Activated CD4-positive, CD25-positive, alpha-beta regulatory T cell treated with anti-CD3 and anti-CD28 coated beads, Interleukin-2, amount 50 U/mL, for 24 hours (primary cell): ENCODE measurements around the gene C1orf115.
A peak's percentile ranks its signal among the peaks of the same experiment; 100 is the strongest.
"Not testable (repeated sequence)": the region's sequence is repeated elsewhere in the genome, so short reads cannot be mapped to it uniquely, and the experiment has no call there.

ENCODE experiments used
- ATAC-seq, 2 donors: fragments of 150-1000 bp; cut with Tn5 transposase; one replicate each; pipeline ENCODE4 v1.10.0; 2021; ENCODE audit warnings: mild to moderate bottlenecking in 1 of 2, moderate library complexity in 1 of 2

The C1orf115 gene

DNA sequence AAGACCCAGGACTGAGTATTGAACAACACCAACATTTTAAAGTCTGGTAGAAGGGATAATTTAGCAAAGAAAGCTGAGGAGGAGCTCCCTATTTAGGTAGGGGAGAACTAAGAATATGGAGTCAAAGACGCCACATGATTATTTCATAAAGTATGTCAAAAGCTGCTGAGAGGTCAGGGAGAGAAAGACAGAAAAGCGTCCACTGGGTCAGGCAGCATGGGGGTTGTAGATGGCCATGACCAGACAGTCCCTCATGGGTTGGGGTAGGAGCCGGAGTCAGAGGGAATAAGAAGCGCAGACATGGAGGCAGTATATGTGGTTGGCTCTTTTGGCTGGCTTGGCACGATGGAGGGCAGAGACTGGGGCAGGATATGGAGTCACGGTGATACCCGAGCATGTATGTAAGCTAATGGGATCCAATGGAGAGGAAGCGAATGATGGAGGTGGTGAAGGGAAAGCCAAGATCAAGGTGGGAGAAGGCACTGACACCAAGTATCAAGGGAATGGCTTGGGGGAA lies 4.8 kb downstream of the C1orf115 start:
- ATAC-seq = no peak

DNA sequence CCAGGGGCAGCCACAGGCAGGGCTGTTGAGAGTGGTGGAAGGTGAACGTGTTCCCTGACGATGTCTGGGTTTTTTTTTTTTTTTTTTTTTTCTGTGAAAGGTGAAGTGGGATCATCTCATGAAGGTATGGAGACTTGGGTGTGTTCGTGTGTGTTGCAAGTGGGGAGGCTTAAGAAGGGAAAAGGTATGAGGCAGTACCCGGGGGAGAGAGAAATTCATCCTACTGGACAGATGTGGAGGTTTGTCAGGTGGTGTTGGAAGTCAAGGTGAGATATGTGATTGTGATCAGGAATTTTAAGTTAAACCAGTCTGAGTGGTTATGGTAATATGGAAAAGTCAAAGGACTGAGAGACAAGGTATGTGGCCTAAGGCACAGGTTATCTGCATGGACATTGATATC lies 5.3 kb downstream of the C1orf115 start:
- no peak for ATAC-seq

- no peak for ATAC-seq
Observed at GRCh38 chr1:220696226-220696862, 6.2 kb downstream of the C1orf115 start.

DNA sequence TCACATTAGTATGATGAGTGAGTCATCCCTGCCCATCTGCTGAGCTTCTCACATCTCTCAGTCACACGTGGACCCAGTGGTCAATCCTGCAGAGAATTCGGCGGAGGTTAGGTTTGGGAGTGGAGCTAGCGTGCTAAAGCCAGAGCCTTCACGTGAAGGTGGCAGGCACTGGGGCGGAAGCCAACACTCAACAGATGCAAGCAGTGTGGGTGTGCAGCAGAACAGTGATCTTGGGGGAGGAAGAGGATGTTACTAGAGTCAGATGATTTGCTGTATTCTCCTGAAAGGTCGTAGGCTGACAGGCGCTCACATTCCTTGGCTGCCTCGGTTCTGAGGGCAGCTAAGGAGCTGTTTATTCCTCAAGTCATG lies 6.7 kb downstream of the C1orf115 start:
- ATAC-seq = no peak

DNA sequence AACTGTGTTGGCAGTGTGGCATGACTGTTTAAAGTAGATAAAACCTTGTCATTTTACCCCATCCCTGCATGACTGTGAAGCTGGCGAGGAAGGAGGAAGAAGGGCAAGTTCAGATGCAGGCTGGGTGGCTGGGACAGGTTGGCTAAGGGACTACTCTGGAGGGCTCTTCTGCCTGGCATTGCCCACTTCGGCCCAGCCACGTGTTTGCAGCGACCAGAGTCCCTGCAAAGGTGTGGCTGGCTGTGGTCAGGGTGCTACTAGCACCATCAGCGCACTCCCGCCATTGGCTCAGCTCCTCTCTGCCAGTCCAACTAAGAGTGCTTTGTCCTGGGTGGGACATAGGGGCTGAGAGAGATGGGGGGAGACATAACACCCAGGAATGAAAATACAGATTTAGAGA lies 7.2 kb downstream of the C1orf115 start:
- ATAC-seq = no peak

- no peak for ATAC-seq
Observed at GRCh38 chr1:220698607-220699016, 8.4 kb downstream of the C1orf115 start.

- no peak for ATAC-seq
Observed at GRCh38 chr1:220699044-220699443, 8.9 kb downstream of the C1orf115 start.

DNA sequence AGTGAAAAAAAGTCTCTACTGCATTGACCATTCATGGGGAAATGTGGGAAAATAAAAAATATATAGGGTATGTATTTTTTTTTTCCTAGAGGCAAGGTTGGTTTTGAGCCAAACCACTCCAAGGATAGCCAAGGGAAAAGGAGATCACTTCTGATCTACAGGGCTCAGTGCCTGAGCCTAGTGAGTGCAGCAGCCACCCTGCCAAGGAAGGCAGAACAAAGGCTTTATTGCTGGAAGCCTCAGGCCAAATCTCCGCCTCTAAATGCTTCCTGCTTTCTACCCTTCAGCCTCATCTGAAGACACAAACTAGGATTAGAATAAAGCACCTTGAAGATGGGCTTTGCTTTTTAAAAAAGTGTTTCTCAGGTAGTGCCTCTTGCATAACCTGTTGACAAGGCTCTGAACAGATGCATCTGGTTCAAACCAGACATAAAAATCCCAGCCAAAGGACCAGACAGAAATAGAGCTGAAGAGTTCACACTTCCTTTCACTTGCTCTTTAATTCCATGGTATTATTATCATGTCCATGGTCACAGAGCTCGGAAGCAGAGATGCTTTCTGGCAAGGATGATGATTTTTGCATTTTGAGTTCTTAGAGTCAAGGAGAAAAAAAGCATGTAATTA lies 10.5 kb downstream of the C1orf115 start:
- no peak for ATAC-seq

DNA sequence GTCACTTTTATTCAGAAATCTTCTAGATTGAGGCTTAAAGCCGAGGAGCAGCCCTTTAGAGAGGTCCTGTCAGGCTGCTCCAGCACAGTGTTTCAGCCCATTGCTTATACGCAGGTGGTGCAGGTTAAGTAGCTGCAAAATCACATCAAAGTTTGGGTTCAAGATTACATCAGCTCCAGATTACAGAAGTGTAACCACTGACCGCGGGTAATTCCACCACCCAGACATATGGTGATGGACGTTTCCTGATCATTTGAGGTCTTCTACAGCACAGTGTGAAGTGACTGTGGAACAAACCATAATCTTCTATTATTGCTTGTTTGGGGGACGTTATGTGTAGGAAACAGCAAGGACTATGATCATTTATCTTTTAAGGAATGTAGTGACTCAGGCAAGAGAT lies 11.8 kb downstream of the C1orf115 start:
- no peak for ATAC-seq

- ATAC-seq = no peak
Observed at GRCh38 chr1:220702733-220703270, 12.6 kb downstream of the C1orf115 start.

DNA sequence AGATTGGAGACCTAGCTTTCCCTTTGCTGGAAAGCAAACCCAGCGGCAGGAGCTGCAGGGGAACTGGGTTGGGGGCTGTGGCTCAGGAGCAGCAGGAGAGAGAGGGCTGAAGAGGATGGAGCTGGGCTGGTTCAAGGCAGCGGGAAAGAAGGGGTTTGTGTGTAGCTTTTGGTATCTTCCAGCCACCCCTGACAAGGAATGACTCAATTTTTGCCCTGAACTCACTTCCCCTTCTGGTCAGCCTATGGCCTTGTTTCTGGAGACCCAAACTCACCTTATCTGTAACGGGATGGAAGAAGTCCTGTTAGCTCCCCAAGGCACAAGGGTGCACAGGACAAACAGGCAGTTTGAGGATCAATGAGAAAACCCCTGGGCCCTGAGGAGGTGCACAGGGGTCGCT lies 13.1 kb downstream of the C1orf115 start:
- ATAC-seq = no peak

- ATAC-seq = no peak
Observed at GRCh38 chr1:220705782-220706181, 15.6 kb downstream of the C1orf115 start.

- no peak for ATAC-seq
Observed at GRCh38 chr1:220706480-220706879, 16.3 kb downstream of the C1orf115 start.

DNA sequence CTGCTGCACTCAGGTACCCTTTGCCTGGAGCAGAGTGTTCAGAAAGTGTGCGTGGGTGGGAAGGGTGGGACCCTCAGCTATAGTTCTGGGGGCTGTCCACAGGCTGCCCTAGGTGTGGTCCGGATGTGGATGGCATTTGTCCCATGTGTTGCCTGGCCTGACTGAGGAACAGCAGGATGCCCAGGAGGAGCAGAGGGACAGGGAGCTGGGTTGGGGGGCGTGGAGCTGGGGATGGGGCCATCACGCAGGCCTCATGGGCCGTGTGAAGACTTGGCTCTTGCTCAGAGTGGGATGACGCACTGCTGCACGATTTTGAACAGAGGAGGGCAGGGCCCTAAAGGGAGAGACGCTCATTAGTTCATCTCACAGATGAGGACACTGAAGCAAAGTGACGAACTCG lies 17.0 kb downstream of the C1orf115 start:
- no peak for ATAC-seq

DNA sequence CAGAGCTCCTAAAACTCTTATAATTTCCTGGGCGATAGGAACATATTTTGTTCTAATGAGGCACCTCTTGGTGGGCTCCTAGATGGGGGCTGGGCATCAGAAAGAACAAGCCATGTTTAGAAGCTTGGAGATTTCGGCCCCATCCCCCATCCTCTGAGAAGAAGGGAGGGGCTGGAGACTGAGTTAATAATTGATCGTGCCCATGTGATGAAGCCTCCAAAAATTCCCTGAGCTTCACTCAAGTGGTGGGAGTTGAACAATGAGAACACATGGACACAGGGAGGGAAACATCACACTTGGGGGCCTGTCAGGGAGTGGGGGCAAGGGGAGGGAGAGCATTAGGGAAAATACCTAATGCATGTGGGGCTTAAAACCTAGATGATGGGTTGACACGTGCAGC lies 18.1 kb downstream of the C1orf115 start:
- no peak for ATAC-seq

DNA sequence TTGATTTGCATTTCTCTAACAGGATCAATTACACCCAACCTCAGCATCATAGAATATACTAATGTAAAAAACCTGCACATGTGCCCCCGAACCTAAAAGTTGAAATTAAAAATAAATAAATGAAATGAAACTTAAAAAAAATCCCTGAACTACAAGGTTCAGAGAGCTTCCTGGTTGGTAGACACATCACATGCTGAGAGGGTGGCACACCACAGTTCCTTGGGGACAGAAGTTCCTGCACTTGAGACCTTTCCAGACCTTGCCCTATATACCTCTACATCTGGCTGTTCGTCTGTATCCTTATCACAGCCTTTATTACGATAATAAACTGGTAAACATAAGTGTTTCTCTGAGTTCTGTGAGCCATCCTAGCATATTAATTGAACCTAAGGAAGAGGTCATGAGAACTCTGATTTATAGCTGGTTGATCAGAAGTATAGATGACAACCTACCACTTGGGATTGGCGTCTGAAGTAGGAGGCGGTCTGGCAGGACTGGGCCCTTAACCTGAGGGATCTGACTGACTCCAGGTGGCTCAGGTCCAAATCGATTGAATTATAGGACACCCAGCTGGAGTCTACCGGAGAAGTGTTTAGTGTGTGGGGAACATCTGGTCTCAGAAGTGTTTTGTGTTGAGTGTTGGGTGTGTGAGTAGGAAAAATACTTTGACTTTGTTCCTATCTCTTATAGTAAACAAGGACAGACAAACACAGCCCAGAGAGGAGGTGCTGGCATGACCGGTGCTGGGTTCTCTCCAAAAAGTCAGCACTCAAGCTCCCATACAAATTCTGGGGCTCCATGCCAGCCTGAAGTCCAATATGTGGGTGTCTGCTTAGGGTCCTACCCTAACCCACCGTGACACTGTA lies 19.0 kb downstream of the C1orf115 start:
- ATAC-seq = no peak

DNA sequence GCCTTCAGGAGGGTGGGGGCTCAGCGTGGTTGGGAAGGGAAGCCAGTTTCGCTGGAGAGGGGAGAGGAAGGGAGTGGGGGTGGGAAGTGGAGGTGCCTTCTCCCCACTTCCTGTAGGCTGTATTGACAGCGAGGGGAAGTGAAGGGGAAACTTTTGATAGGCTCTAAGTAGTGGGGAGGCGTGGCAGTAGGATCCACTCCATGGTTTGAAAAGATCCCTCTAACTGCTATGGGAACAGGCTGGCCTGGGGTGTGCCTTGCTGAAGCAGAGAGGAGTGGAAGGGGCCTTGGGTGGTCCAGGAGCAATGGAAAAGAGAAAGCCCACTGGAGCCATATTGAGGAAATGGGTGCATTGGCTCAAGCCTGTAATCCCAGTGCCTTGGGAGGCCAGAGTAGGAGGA lies 20.2 kb downstream of the C1orf115 start:
- no peak for ATAC-seq

GRCh38 chr1:220711056-220711809 lies 21.1 kb downstream of the C1orf115 start:
- peak in 1 of 2 donors; percentile 36 for ATAC-seq

GRCh38 chr1:220715986-220716385 lies 25.8 kb downstream of the C1orf115 start:
- not testable (repeated sequence) for ATAC-seq

DNA sequence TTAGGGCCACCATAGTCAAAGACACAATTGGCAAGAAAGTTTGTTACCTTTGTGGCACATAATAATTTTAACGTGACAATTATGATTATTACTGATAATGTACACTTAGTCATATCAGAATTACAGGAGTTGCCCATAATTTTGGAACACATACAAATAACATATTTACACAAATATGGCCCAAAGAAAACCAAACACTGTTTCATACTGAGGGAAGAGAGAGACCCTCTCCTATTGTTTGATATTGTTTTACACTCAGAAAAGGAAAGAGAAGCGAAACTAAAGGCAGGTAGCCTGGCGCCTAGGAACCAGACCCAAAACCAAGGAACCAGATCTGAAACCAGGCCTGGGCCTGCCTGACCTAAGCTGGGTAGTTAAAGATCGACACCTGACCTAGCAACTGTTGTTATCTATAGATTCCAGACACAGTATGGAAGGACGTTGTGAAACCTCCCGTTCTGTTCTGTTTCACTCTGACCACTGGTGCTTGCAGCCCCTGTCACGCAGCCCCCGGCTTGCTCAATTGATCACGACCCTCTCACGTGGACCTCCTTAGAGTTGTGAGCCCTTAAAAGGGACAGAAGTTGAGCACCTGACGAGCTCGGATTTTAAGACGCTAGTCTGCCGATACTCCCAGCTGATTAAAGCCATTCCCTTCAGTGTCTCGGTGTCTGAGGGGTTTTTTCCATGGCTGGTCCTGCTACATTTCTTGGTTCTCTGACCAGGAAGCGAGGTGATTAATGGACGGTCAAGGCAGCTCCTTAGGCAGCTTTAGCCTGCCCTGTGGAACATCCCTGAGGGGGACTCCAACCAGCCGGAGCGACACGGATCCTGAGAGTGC lies 27.9 kb downstream of the C1orf115 start:
- no peak for ATAC-seq

DNA sequence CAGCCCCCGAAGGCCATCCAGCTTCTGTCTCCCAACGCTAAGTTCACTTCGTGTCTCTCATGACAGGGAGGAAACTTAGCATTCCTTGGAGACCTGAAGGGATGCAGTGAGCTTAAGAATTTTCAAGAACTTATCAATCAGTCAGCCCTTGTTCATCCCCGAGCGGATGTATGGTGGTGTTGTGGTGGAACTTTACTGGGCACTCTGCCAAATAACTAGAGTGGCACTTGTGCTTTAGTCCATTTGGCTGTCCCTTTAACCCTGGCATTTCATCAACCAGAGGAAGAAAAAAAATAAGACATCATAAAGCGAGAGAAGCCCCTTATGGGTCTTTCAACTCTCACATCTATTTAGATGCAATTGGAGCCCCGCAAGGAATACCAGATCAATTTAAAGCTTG lies 31.1 kb downstream of the C1orf115 start:
- not testable (repeated sequence) for ATAC-seq

DNA sequence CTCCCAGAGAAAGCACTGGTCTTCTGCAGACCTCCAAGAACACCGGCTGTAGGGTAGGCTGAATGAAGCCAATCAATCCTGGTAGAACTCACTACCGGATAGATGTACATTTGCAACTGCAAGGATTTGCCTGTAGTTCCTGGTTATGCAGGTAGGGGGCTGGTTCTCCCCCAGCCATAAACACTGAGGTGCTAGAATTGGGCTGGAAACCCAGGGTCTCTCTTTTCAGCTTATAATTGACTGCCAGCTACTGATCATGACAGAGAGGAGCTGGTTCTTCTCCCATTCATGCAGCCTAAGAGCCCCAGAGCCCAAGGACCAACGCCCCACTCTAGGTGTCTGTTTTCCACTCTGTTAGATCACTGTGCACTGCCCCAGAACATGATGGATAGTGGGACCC lies 36.5 kb downstream of the C1orf115 start:
- no peak for ATAC-seq
